H1 (cell line): Measurements from ENCODE around the gene ALAS1. TPM values are rescaled to one million over a fixed set of nuclear protein-coding genes. Genes with fewer than 3 reads are reported as not detected.

Experiments used
- CTCF ChIA-PET: fragments of 300-600 bp; sonication (Branson Sonifier 250); formaldehyde crosslinking; loops from one replicate; lab custom pipeline; 2021; ENCODE audit not compliant: partially characterized antibody; lab: Charles Lee
- POLR2A ChIA-PET: fragments of 300-600 bp; sonication (Branson Sonifier 250); formaldehyde crosslinking; loops from one replicate; lab custom pipeline; 2021; ENCODE audit warnings: inconsistent platforms; ENCODE audit not compliant: partially characterized antibody; lab: Charles Lee
- DNase-seq, 2 experiments: peaks; one replicate each; pipeline versions ENCODE4 v3.0.0 to v3.0.0-alpha.2; 2010 to 2022; ENCODE audit warnings: low spot score in 2 of 2, low read depth in 1 of 2, mixed read lengths in 1 of 2
- FAIRE-seq: peaks from 2 replicates; lab custom pipeline; 2011; peaks lifted over from hg19 to GRCh38; lab: Jason Lieb, UNC
- H2AFZ ChIP-seq: 2 replicates; pipeline ENCODE4 v1.8.1; 2012; ENCODE audit warnings: low read length, inconsistent platforms
- H2AK5ac ChIP-seq: 2 replicates; pipeline ENCODE4 v1.6.1; 2013; ENCODE audit warnings: low read depth, low read length
- H2BK120ac ChIP-seq: replicated peaks from 2 replicates; pipeline ENCODE3; 2013; ENCODE audit warnings: low read depth, low read length, inconsistent platforms
- H2BK12ac ChIP-seq: 2 replicates; pipeline ENCODE4 v1.6.1; 2013; ENCODE audit warnings: low read depth, low read length
- H2BK15ac ChIP-seq: 2 replicates; pipeline ENCODE4 v1.6.1; 2013; ENCODE audit warnings: low read length
- H2BK20ac ChIP-seq: 2 replicates; pipeline ENCODE4 v1.6.1; 2013; ENCODE audit warnings: low read length
- H2BK5ac ChIP-seq: 2 replicates; pipeline ENCODE4 v1.6.1; 2013; ENCODE audit warnings: low read depth, low read length
- H3K14ac ChIP-seq: 2 replicates; pipeline ENCODE4 v1.6.1; 2013; ENCODE audit warnings: inconsistent platforms; ENCODE audit not compliant: insufficient read length
- H3K18ac ChIP-seq: 2 replicates; pipeline ENCODE4 v1.6.1; 2013; ENCODE audit warnings: low read length; ENCODE audit errors: extremely low read depth
- H3K23ac ChIP-seq: 2 replicates; pipeline ENCODE4 v1.6.1; 2013; ENCODE audit warnings: inconsistent platforms; ENCODE audit not compliant: insufficient read length
- H3K23me2 ChIP-seq: 2 replicates; pipeline ENCODE4 v1.6.1; 2013; ENCODE audit warnings: low read depth, low read length
- H3K27ac ChIP-seq: 2 replicates; pipeline ENCODE4 v1.6.1; 2011; ENCODE audit warnings: low read depth, low read length, inconsistent platforms
- H3K27me3 ChIP-seq, 4 experiments: replicated peaks in 1 of 4; 1 replicate in 1 of 4; 2 replicates in 3 of 4; pipeline versions ENCODE4 v1.6.1 to v1.8.1; 2011 to 2013; ENCODE audit warnings: low read length in 3 of 4, mild to moderate bottlenecking in 3 of 4, inconsistent platforms in 2 of 4, mixed read lengths in 2 of 4, moderate library complexity in 1 of 4; ENCODE audit not compliant: control insufficient read depth in 3 of 4, insufficient read depth in 3 of 4; ENCODE audit errors: extremely low read depth in 1 of 4
- H3K36me3 ChIP-seq, 4 experiments: 2 replicates each; pipeline versions ENCODE4 v1.6.1 to v1.8.1; 2011 to 2013; ENCODE audit warnings: mild to moderate bottlenecking in 4 of 4, low read length in 3 of 4, moderate library complexity in 2 of 4, control low read depth in 1 of 4, inconsistent platforms in 1 of 4; ENCODE audit not compliant: insufficient read depth in 4 of 4, control insufficient read depth in 2 of 4
- H3K4ac ChIP-seq: replicated peaks from 2 replicates; pipeline ENCODE3; 2013; ENCODE audit warnings: low read length, low read depth, mixed read lengths, inconsistent platforms; ENCODE audit not compliant: insufficient read length
- H3K4me1 ChIP-seq, 4 experiments: replicated peaks in 1 of 4; 1 replicate in 1 of 4; 2 replicates in 3 of 4; pipeline versions ENCODE4 v1.6.1 to v1.8.1; 2011 to 2013; ENCODE audit warnings: low read length in 3 of 4, inconsistent platforms in 2 of 4, mixed read lengths in 1 of 4; ENCODE audit not compliant: insufficient read depth in 4 of 4, control insufficient read depth in 3 of 4
- H3K4me2 ChIP-seq, 2 experiments: 2 replicates each; pipeline versions ENCODE4 v1.6.1 to v1.8.1; 2011 to 2013; ENCODE audit warnings: low read depth in 2 of 2, low read length in 2 of 2, control low read depth in 1 of 2, inconsistent platforms in 1 of 2, mild to moderate bottlenecking in 1 of 2; ENCODE audit not compliant: insufficient read depth in 1 of 2
- H3K4me3 ChIP-seq, 4 experiments: fragments of 200-600, 300-600 bp in 1 of 4; sonication (generic), shearing (Covaris generic), sonication (Bioruptor Twin) in 1 of 4; 2 replicates each; pipeline versions ENCODE4 v1.5.1 to v1.8.1; 2011 to 2016; ENCODE audit warnings: low read length in 4 of 4, low read depth in 3 of 4, control low read depth in 2 of 4, inconsistent platforms in 2 of 4, mild to moderate bottlenecking in 2 of 4, mixed read lengths in 1 of 4, moderate library complexity in 1 of 4; ENCODE audit not compliant: insufficient read depth in 2 of 4; ENCODE audit errors: extremely low read depth in 1 of 4
- H3K56ac ChIP-seq: replicated peaks from 2 replicates; pipeline ENCODE3; 2013; ENCODE audit warnings: low read depth, mild to moderate bottlenecking, mixed read lengths, low read length, inconsistent platforms; ENCODE audit not compliant: insufficient read length
- H3K79me1 ChIP-seq: 2 replicates; pipeline ENCODE4 v1.6.1; 2013; ENCODE audit warnings: low read depth, low read length, control low read depth
- H3K79me2 ChIP-seq, 2 experiments: 2 replicates each; pipeline versions ENCODE4 v1.6.1 to v1.8.1; 2012 to 2013; ENCODE audit warnings: low read length in 2 of 2, mild to moderate bottlenecking in 2 of 2, inconsistent platforms in 1 of 2; ENCODE audit not compliant: insufficient read depth in 2 of 2, control insufficient read depth in 1 of 2
- H3K9ac ChIP-seq, 4 experiments: replicated peaks in 1 of 4; 1 replicate in 1 of 4; 2 replicates in 3 of 4; pipeline versions ENCODE4 v1.6.1 to v1.8.1; 2011 to 2013; ENCODE audit warnings: low read depth in 3 of 4, low read length in 3 of 4, control low read depth in 2 of 4, mild to moderate bottlenecking in 2 of 4, moderate library complexity in 2 of 4, inconsistent platforms in 1 of 4; ENCODE audit errors: extremely low read depth in 1 of 4
- H3K9me3 ChIP-seq, 2 experiments: 2 replicates each; pipeline versions ENCODE4 v1.6.1 to v1.8.1; 2012 to 2013; ENCODE audit warnings: mild to moderate bottlenecking in 2 of 2, moderate library complexity in 2 of 2, control low read depth in 1 of 2, inconsistent platforms in 1 of 2, low read depth in 1 of 2, low read length in 1 of 2, mixed read lengths in 1 of 2; ENCODE audit not compliant: insufficient read depth in 2 of 2
- H4K20me1 ChIP-seq, 2 experiments: replicated peaks in 1 of 2; 2 replicates each; pipeline versions ENCODE3 to v1.8.1; 2011 to 2013; ENCODE audit warnings: inconsistent platforms in 2 of 2, low read length in 2 of 2, mild to moderate bottlenecking in 1 of 2; ENCODE audit not compliant: insufficient read depth in 2 of 2, control insufficient read depth in 1 of 2
- H4K5ac ChIP-seq: 2 replicates; pipeline ENCODE4 v1.6.1; 2013; ENCODE audit warnings: low read length, low read depth, mixed read lengths, inconsistent platforms; ENCODE audit not compliant: insufficient read length
- H4K8ac ChIP-seq: 2 replicates; pipeline ENCODE4 v1.8.0; 2013; ENCODE audit warnings: mild to moderate bottlenecking, moderate library complexity, low read length, inconsistent platforms; ENCODE audit not compliant: insufficient read depth; ENCODE audit errors: extremely low read depth
- H4K91ac ChIP-seq: replicated peaks from 2 replicates; pipeline ENCODE3; 2013; ENCODE audit warnings: low read length, mixed read lengths, inconsistent platforms; ENCODE audit not compliant: insufficient read length
- RFX5 ChIP-seq: IDR thresholded peaks from 2 replicates; pipeline ENCODE4 v1.6.1; 2011; ENCODE audit warnings: low read depth, low read length, improper control_type of control experiment, borderline replicate concordance
- SIX5 ChIP-seq: IDR thresholded peaks from 2 replicates; pipeline ENCODE4 v1.6.1; 2011; ENCODE audit warnings: mild to moderate bottlenecking, low read depth, low read length
- WGBS, 2 experiments: shearing (Covaris generic) in 1 of 2; methylation state at CpG; one replicate each; pipeline versions ENCODE4 v1.1.6 to v1.1.7; 2013 to 2015; ENCODE audit warnings: low lambda C conversion rate in 2 of 2, mixed read lengths in 2 of 2, inconsistent platforms in 1 of 2, low coverage in 1 of 2, missing lambda C conversion rate in 1 of 2; ENCODE audit not compliant: insufficient replicate concordance in 2 of 2, insufficient coverage in 1 of 2, insufficient read length in 1 of 2; ENCODE audit errors: extremely low coverage in 1 of 2, missing lambda C conversion rate in 1 of 2; 5-methylcytosine and 5-hydroxymethylcytosine counted together
- polyA plus RNA-seq, 7 experiments: library from polyadenylated mRNA; depleted of rRNA in 3 of 7; stranded (reverse) in 5 of 7; unstranded in 2 of 7; fragments of >200 nt in 5 of 7; fragments of 200-250 nt in 2 of 7; gene quantifications; 1 replicate in 5 of 7; 2 replicates in 1 of 7; 4 replicates in 1 of 7; pipeline versions ENCODE4 v1.2.1 to v1.2.3, GENCODE V29; 2011 to 2013; ENCODE audit warnings: missing spikeins in 2 of 7, mixed read lengths in 2 of 7
- total RNA-seq: library from RNA; stranded (reverse); fragmentation: NEBNext Ultra II Directional; extraction: Animal tissue kit (Norgen Biotek cat#: 25700); gene quantifications from 2 replicates; pipeline ENCODE4 v1.2.1, GENCODE V29; 2021

The ALAS1 gene
- total and polyA plus RNA-seq, 2 of the 8 experiments (the other 6 are each of a cell fraction or from before 2014, with no cell fraction given) = 45.9 to 84.4 TPM

DNA sequence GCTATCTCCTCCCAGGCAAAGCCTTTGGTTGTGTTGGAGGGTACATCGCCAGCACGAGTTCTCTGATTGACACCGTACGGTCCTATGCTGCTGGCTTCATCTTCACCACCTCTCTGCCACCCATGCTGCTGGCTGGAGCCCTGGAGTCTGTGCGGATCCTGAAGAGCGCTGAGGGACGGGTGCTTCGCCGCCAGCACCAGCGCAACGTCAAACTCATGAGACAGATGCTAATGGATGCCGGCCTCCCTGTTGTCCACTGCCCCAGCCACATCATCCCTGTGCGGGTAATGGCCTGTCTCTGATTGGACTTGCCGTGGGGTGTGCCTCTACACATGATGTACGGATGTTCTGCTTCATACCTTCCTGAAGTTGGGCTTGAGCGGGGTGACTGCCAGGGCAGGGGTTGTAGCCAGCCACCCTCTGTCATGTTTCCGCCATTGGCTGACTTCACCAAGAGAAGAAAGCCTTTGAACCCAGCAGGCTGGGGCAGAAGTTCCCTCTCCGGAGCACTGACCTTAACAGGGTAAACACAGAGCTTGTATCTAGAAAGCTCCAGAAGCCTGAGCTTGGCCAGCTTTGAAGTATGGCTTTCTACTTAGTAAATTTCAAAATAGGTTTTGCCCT is 13.4 kb downstream of the ALAS1 start:
- CTCF ChIA-PET = interaction anchor here (0.6 to 20.4 kb wide), 3 partner anchors 10 to 128 kb away, joined by 3 to 336 read pairs (median 52); partner anchors contain the start of gene TWF2

More for the DNA sequence above, 13.4 kb downstream of the ALAS1 start:
- no peak overlapping the region for H3K14ac ChIP-seq
- no peak overlapping the region for H2AFZ ChIP-seq
- H3K18ac ChIP-seq = no peak overlapping the region
- H2AK5ac ChIP-seq = no peak overlapping the region
- no peak overlapping the region for H2BK12ac ChIP-seq
- peaks cover 0 to 8% of the 10 kb centered on the region in 2 experiments for H4K20me1 ChIP-seq
- no peak overlapping the region for H2BK15ac ChIP-seq
- no peaks in the 10 kb centered on the region for H3K27me3 ChIP-seq
- no peak overlapping the region for H3K9ac ChIP-seq
- H4K91ac ChIP-seq = no peak overlapping the region
- H3K79me1 ChIP-seq = no peaks in the 10 kb centered on the region
- no peak for FAIRE-seq
- H3K23me2 ChIP-seq = no peaks in the 10 kb centered on the region
- no peaks in the 10 kb centered on the region for H3K4me1 ChIP-seq
- no peak overlapping the region for H3K4ac ChIP-seq
- H3K56ac ChIP-seq = no peak overlapping the region
- H3K23ac ChIP-seq = no peak overlapping the region
- no peak overlapping the region for H2BK20ac ChIP-seq
- H4K8ac ChIP-seq = no peak overlapping the region
- peaks cover 28 to 83% (median 70%) of the 10 kb centered on the region in 4 experiments for H3K36me3 ChIP-seq
- POLR2A ChIA-PET = interaction anchor here (0.5 to 1.2 kb wide), 3 partner anchors 35 to 217 kb away, joined by 3 read pairs; no protein-coding TSS in a partner anchor
- no peak overlapping the region for H2BK120ac ChIP-seq
- no peaks in the 10 kb centered on the region for H3K79me2 ChIP-seq
- no peak for DNase-seq
- H3K27ac ChIP-seq = no peak overlapping the region
- no peak overlapping the region for H2BK5ac ChIP-seq
- WGBS, 2 experiments = 95% methylated on average over 18 of the region's 18 CpGs; no CpG with 5 or more reads in 1 of the 2 experiments
- H4K5ac ChIP-seq = no peak overlapping the region
- H3K4me2 ChIP-seq = no peak overlapping the region
- TF ChIP-seq RFX5 (no peak), SIX5 (no peak)
- TF ChIP-seq, all 59 proteins: peak for 0
- Histone ChIP-seq H3K4me3 (no peak overlapping the region), H3K9me3 (no peaks in the 10 kb centered on the region)
